ENCODE data around the gene TMEM91.
A peak's percentile ranks its signal among the peaks of the same experiment; 100 is the strongest.
"Not testable (repeated sequence)": the region's sequence is repeated elsewhere in the genome, so short reads cannot be mapped to it uniquely, and the experiment has no call there.

Gene TMEM91

GRCh38 chr19:41405776-41406175 lies 29.4 kb downstream of the TMEM91 start:
- DNase-seq (ENCODE audit: extremely low spot score): no peak
- ChIA-PET POLR2A (no interaction called here), CTCF (interaction anchor here (1.0 to 1.3 kb wide), 2 partner anchors 12 to 26 kb away, joined by 3 read pairs; no protein-coding TSS in a partner anchor)
- no peak for TF ChIP-seq CTCF (IDR thresholded peaks at IDR 0.05; ENCODE audit: control extremely low read depth, extremely low read depth, low read depth, missing control alignments)

GRCh38 chr19:41407271-41407670 lies 30.9 kb downstream of the TMEM91 start:
- CTCF ChIA-PET: interaction anchor here (1.3 kb wide), 1 partner anchor 11 kb away, joined by 3 read pairs; no protein-coding TSS in a partner anchor
- no peak for DNase-seq (ENCODE audit: extremely low spot score)

GRCh38 chr19:41408256-41408655 lies 31.9 kb downstream of the TMEM91 start:
- TF ChIP-seq CTCF (IDR thresholded peaks at IDR 0.05; ENCODE audit: control extremely low read depth, extremely low read depth, low read depth, missing control alignments): peak; percentile 25
- CTCF ChIA-PET: interaction anchor here (1.2 to 2.8 kb wide), 3 partner anchors 10 to 32 kb away, joined by 4 to 8 read pairs (median 4); partner anchors contain the start of gene DMAC2
- no peak for DNase-seq (ENCODE audit: extremely low spot score)
- POLR2A ChIA-PET: interaction anchor here (0.6 to 1.1 kb wide), 2 partner anchors 13 to 79 kb away, joined by 3 to 4 read pairs; no protein-coding TSS in a partner anchor

More at GRCh38 chr19:41407271-41407670, 30.9 kb downstream of the TMEM91 start:
- no peak for TF ChIP-seq CTCF (IDR thresholded peaks at IDR 0.05; ENCODE audit: control extremely low read depth, extremely low read depth, low read depth, missing control alignments)
- POLR2A ChIA-PET: interaction anchor here (0.7 kb wide), 1 partner anchor 1777 kb away, joined by 4 read pairs; no protein-coding TSS in a partner anchor

GRCh38 chr19:41408846-41409245 lies 32.5 kb downstream of the TMEM91 start:
- ChIA-PET POLR2A (interaction anchor here (1.1 kb wide), 1 partner anchor 12 kb away, joined by 3 read pairs; no protein-coding TSS in a partner anchor), CTCF (interaction anchor here (1.2 to 2.8 kb wide), 3 partner anchors 10 to 31 kb away, joined by 4 to 8 read pairs (median 4); partner anchors contain the start of gene DMAC2)
- DNase-seq (ENCODE audit: extremely low spot score): not testable (repeated sequence)

DNA sequence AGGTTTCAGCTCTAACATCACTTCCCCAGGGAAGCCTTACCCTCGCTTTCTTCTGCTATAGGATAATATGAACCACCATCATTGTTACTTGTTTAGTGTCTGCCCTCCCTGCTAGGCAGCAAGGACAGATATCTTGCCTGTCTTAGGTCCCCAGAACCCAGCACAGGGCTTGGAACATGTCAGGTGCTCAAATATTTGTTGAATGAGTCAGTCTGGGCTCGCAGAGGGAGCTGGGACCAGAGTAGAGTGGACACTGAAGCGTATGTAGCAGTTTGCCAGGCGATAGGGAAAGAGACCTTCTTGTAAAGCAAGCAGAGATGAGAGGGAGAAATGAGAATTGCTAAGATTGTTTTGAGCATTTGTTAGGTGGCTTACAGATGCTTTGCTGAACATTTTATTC lies 33.0 kb downstream of the TMEM91 start:
- ChIA-PET CTCF (interaction anchor here (2.8 kb wide), 1 partner anchor 9 kb away, joined by 8 read pairs; no protein-coding TSS in a partner anchor), POLR2A (interaction anchor here (0.6 to 1.1 kb wide), 3 partner anchors 12 to 168 kb away, joined by 3 to 7 read pairs (median 4); no protein-coding TSS in a partner anchor)
- TF ChIP-seq CTCF (IDR thresholded peaks at IDR 0.05; ENCODE audit: control extremely low read depth, extremely low read depth, low read depth, missing control alignments): no peak
- DNase-seq (ENCODE audit: extremely low spot score): no peak

DNA sequence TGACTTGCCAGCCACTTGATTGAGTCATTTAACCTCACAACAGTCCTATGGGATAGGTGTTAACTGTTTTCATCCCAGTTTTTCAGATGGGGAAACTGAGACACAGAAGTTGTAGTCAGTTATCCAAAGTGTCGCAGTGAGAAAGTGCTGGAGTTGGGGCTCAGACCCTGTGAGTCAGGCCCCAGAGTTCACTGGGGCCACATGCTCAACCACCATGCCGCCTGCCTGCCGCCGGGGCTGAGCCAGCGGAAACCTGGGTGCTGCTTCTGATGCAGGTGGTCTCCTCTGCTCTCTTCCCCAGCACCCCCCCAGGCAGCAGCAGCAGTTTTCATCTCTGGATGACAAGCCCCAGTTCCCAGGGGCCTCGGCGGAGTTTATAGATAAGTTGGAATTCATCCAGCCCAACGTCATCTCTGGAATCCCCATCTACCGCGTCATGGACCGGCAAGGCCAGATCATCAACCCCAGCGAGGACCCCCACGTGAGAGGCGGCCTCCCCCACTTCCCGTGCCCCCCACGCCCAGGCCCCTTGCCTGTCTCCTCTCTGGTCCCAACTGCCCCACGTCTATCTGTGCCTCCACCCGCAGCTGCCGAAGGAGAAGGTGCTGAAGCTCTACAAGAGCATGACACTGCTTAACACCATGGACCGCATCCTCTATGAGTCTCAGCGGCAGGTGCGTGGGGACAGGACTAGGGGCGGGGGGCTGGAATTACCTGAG lies 34.2 kb downstream of the TMEM91 start:
- ChIA-PET CTCF (interaction anchor here (0.8 to 2.8 kb wide), 3 partner anchors 8 to 160 kb away, joined by 3 to 8 read pairs (median 3); no protein-coding TSS in a partner anchor), POLR2A (interaction anchor here (0.7 to 0.8 kb wide), 2 partner anchors 159 to 167 kb away, joined by 5 to 7 read pairs; no protein-coding TSS in a partner anchor)
- TF ChIP-seq CTCF (IDR thresholded peaks at IDR 0.05; ENCODE audit: control extremely low read depth, extremely low read depth, low read depth, missing control alignments): no peak
- DNase-seq (ENCODE audit: extremely low spot score): no peak

Data from GM10248 (cell line).